SU-DHL-6 (cell line): Measurements from ENCODE around the gene PCSK9.

Experiments
- H2AFZ ChIP-seq: fragments of 200-600 bp; sonication (generic); 2 replicates; pipeline ENCODE4 v1.6.1; 2014; ENCODE audit warnings: low read depth, mild to moderate bottlenecking, moderate library complexity, mixed read lengths, antibody characterized with exemption, low read length; ENCODE audit not compliant: severe bottlenecking
- H3F3A ChIP-seq: fragments of 200-600 bp; shearing (Covaris generic); 2 replicates; pipeline ENCODE4 v1.6.0; 2016; ENCODE audit warnings: antibody characterized with exemption, mild to moderate bottlenecking; ENCODE audit not compliant: insufficient read depth
- H3K27ac ChIP-seq: fragments of 200-600 bp; sonication (generic); 2 replicates; pipeline ENCODE4 v1.5.1; 2016; ENCODE audit warnings: low read depth, mild to moderate bottlenecking, low read length, moderate library complexity, mixed read lengths
- H3K27me3 ChIP-seq: fragments of 200-600 bp; sonication (generic), shearing (Covaris generic); 2 replicates; pipeline ENCODE4 v1.6.0; 2014; ENCODE audit warnings: mild to moderate bottlenecking, low read length
- H3K36me3 ChIP-seq: fragments of 200-600 bp; sonication (generic); 2 replicates; pipeline ENCODE4 v1.6.1; 2014; ENCODE audit warnings: mild to moderate bottlenecking, low read length, mixed read lengths
- H3K4me2 ChIP-seq: fragments of 300-600, 200-600 bp; shearing (Covaris generic), sonication (generic); 2 replicates; pipeline ENCODE4 v1.6.0; 2014; ENCODE audit warnings: low read length, low read depth, mild to moderate bottlenecking; ENCODE audit not compliant: poor library complexity, severe bottlenecking
- H3K4me3 ChIP-seq: fragments of 200-600 bp; sonication (generic); 2 replicates; pipeline ENCODE4 v1.5.1; 2014; ENCODE audit warnings: antibody characterized with exemption, low read length, mild to moderate bottlenecking, mixed read lengths; ENCODE audit not compliant: insufficient read depth, poor library complexity, severe bottlenecking
- H3K79me2 ChIP-seq: fragments of 200-600 bp; sonication (generic); 2 replicates; pipeline ENCODE4 v1.6.1; 2014; ENCODE audit warnings: mild to moderate bottlenecking, low read length, moderate library complexity; ENCODE audit not compliant: insufficient read depth
- H3K9ac ChIP-seq: fragments of 200-600 bp; sonication (generic); 2 replicates; pipeline ENCODE4 v1.7.0; 2014; ENCODE audit warnings: mild to moderate bottlenecking, low read length
- H3K9me2 ChIP-seq: fragments of 200-600 bp; sonication (generic); replicated peaks from 2 replicates; pipeline ENCODE4 v1.6.1; 2014; ENCODE audit warnings: low read length; ENCODE audit not compliant: insufficient read depth
- H3K9me3 ChIP-seq: fragments of 200-600 bp; sonication (generic); 2 replicates; pipeline ENCODE4 v1.6.1; 2014; ENCODE audit warnings: low read length, mixed read lengths; ENCODE audit not compliant: insufficient read depth
- H4K20me1 ChIP-seq: fragments of 200-600 bp; sonication (generic); 2 replicates; pipeline ENCODE4 v1.6.1; 2014; ENCODE audit warnings: low read depth, mild to moderate bottlenecking, antibody characterized with exemption, low read length, moderate library complexity, mixed read lengths
- EZH2phosphoT487 ChIP-seq: fragments of 200-600 bp; sonication (generic), shearing (Covaris generic); conservative IDR thresholded peaks from 2 replicates; pipeline ENCODE4 v1.6.1; 2018; ENCODE audit warnings: mild to moderate bottlenecking, antibody characterized with exemption, low read length, moderate library complexity, mixed read lengths
- TF ChIP-seq, protein P1 (sequence below): fragments of 200-600 bp; sonication (generic); IDR thresholded peaks from one replicate; pipeline ENCODE4 v1.5.1; 2017; ENCODE audit warnings: antibody characterized with exemption, mild to moderate bottlenecking, low read length, moderate library complexity; ENCODE audit not compliant: insufficient read depth, poor library complexity, severe bottlenecking

Gene PCSK9

GRCh38 chr1:55007625-55008024 is 31.7 kb upstream of the PCSK9 start:
- H2AFZ ChIP-seq = no peak overlapping the region
- H3K36me3 ChIP-seq = no peaks in the 10 kb centered on the region
- TF ChIP-seq EZH2phosphoT487 = no peak
- TF ChIP-seq, protein P1, sequence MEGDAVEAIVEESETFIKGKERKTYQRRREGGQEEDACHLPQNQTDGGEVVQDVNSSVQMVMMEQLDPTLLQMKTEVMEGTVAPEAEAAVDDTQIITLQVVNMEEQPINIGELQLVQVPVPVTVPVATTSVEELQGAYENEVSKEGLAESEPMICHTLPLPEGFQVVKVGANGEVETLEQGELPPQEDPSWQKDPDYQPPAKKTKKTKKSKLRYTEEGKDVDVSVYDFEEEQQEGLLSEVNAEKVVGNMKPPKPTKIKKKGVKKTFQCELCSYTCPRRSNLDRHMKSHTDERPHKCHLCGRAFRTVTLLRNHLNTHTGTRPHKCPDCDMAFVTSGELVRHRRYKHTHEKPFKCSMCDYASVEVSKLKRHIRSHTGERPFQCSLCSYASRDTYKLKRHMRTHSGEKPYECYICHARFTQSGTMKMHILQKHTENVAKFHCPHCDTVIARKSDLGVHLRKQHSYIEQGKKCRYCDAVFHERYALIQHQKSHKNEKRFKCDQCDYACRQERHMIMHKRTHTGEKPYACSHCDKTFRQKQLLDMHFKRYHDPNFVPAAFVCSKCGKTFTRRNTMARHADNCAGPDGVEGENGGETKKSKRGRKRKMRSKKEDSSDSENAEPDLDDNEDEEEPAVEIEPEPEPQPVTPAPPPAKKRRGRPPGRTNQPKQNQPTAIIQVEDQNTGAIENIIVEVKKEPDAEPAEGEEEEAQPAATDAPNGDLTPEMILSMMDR = no peak
- no peak overlapping the region for H3K9ac ChIP-seq
- no peaks in the 10 kb centered on the region for H3K79me2 ChIP-seq
- H3K4me2 ChIP-seq = no peak overlapping the region
- H3K27me3 ChIP-seq = no peaks in the 10 kb centered on the region
- no peak overlapping the region for H3K27ac ChIP-seq
- no peaks in the 10 kb centered on the region for H4K20me1 ChIP-seq
- no peaks in the 10 kb centered on the region for H3K9me3 ChIP-seq
- H3K4me3 ChIP-seq = no peak overlapping the region
- no peaks in the 10 kb centered on the region for H3F3A ChIP-seq
- no peaks in the 10 kb centered on the region for H3K9me2 ChIP-seq

DNA sequence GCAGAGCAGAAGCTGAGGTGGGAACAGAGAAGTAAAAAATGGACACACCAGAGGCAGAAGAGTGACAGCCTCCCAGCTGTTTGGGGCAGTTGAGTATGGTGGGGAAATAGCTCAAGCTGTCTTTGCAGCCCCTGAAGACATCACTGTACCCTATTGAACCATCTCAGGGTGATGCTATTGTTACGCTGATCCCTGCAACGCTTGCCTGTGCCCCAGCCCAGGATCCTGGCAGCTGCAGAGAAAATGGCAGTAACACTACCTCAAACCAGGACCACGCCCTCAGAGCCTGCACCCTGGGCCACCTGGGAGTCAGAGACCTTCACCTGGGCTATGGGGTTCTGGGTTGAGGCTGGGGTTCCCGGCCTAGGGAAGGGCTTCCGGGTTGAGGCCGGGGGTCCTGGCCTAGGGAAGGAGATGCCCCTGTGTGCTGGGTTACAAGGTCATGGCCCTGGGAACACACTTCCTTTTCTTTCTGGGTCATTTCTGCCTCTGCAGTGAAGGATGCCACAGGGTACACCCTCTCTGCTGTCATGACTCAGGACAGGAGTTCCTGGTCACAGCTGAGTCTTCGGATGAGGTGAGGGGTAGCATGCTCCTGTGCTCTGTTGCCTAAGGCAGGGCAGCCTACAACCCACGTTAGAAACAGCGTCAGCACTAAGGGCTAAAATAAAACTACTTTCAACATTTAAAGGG is 29.0 kb upstream of the PCSK9 start:
- H4K20me1 ChIP-seq = no peaks in the 10 kb centered on the region
- no peaks in the 10 kb centered on the region for H3K9me2 ChIP-seq
- no peak overlapping the region for H3K4me2 ChIP-seq
- H2AFZ ChIP-seq = no peak overlapping the region
- H3K27ac ChIP-seq = no peak overlapping the region
- no peak overlapping the region for H3K4me3 ChIP-seq
- no peaks in the 10 kb centered on the region for H3F3A ChIP-seq
- no peaks in the 10 kb centered on the region for H3K27me3 ChIP-seq
- no peaks in the 10 kb centered on the region for H3K79me2 ChIP-seq
- no peak for TF ChIP-seq EZH2phosphoT487
- TF ChIP-seq, protein P1 = no peak
- no peaks in the 10 kb centered on the region for H3K36me3 ChIP-seq
- H3K9me3 ChIP-seq = no peaks in the 10 kb centered on the region
- H3K9ac ChIP-seq = no peak overlapping the region

- no peak overlapping the region for H3K4me3 ChIP-seq
- no peaks in the 10 kb centered on the region for H3K36me3 ChIP-seq
- no peak overlapping the region for H2AFZ ChIP-seq
- no peak for TF ChIP-seq EZH2phosphoT487
- TF ChIP-seq, protein P1 = no peak
- H3K27ac ChIP-seq = no peak overlapping the region
- no peaks in the 10 kb centered on the region for H3K9me3 ChIP-seq
- H3K79me2 ChIP-seq = no peaks in the 10 kb centered on the region
- H3K4me2 ChIP-seq = no peak overlapping the region
- H3K9ac ChIP-seq = no peak overlapping the region
- H3K27me3 ChIP-seq = no peaks in the 10 kb centered on the region
- no peaks in the 10 kb centered on the region for H4K20me1 ChIP-seq
- H3F3A ChIP-seq = no peaks in the 10 kb centered on the region
- H3K9me2 ChIP-seq = no peaks in the 10 kb centered on the region
These were observed 28.5 kb upstream of the PCSK9 start for GRCh38 chr1:55010887-55011217.
